Mesenchymal stem cell (in vitro differentiated cells and primary cell): ENCODE measurements around the gene HLA-DPA1. TPM values are rescaled to one million over a fixed set of nuclear protein-coding genes. Genes with fewer than 3 reads are reported as not detected.

Experiments
- DNase-seq: peaks from one replicate; pipeline ENCODE4 v3.0.0-alpha.2; 2013
- H2AFZ ChIP-seq: one replicate; pipeline ENCODE4 v1.6.1; 2013; ENCODE audit warnings: low read depth, mild to moderate bottlenecking, control low read depth, inconsistent platforms, low read length, moderate library complexity
- H2AK5ac ChIP-seq: 2 replicates; pipeline ENCODE4 v1.6.1; 2013; ENCODE audit warnings: low read length, moderate library complexity, mild to moderate bottlenecking, inconsistent platforms; ENCODE audit not compliant: severe bottlenecking
- H2BK120ac ChIP-seq: one replicate; pipeline ENCODE4 v1.6.1; 2013; ENCODE audit warnings: low read depth, mild to moderate bottlenecking, inconsistent platforms, low read length, moderate library complexity
- H2BK12ac ChIP-seq, 2 experiments: one replicate each; pipeline ENCODE4 v1.6.1; 2013; ENCODE audit warnings: inconsistent platforms in 2 of 2, low read length in 2 of 2, mild to moderate bottlenecking in 2 of 2, moderate library complexity in 2 of 2, control low read depth in 1 of 2
- H2BK15ac ChIP-seq: one replicate; pipeline ENCODE4 v1.6.1; 2013; ENCODE audit warnings: mild to moderate bottlenecking, low read depth, inconsistent platforms; ENCODE audit not compliant: poor library complexity, severe bottlenecking
- H2BK5ac ChIP-seq: 2 replicates; pipeline ENCODE4 v1.6.1; 2013; ENCODE audit warnings: low read depth, mild to moderate bottlenecking, low read length, control low read depth, inconsistent platforms; ENCODE audit not compliant: poor library complexity, severe bottlenecking
- H3K14ac ChIP-seq, 2 experiments: one replicate each; pipeline ENCODE4 v1.6.1; 2013; ENCODE audit warnings: inconsistent platforms in 2 of 2, low read length in 2 of 2, control low read depth in 1 of 2, mild to moderate bottlenecking in 1 of 2, moderate library complexity in 1 of 2
- H3K18ac ChIP-seq, 2 experiments: one replicate each; pipeline ENCODE4 v1.6.1; 2013; ENCODE audit warnings: inconsistent platforms in 2 of 2, low read length in 2 of 2, control low read depth in 1 of 2, low read depth in 1 of 2, mild to moderate bottlenecking in 1 of 2
- H3K23ac ChIP-seq, 2 experiments: one replicate each; pipeline ENCODE4 v1.6.1; 2013; ENCODE audit warnings: inconsistent platforms in 2 of 2, low read length in 2 of 2, mild to moderate bottlenecking in 2 of 2, moderate library complexity in 2 of 2, control low read depth in 1 of 2
- H3K27ac ChIP-seq: 2 replicates; pipeline ENCODE4 v1.5.1; 2013; ENCODE audit warnings: mild to moderate bottlenecking, moderate library complexity, low read length, control low read depth, inconsistent platforms; ENCODE audit not compliant: poor library complexity, severe bottlenecking
- H3K27me3 ChIP-seq, 2 experiments: 2 replicates each; pipeline versions ENCODE4 v1.6.1 to v1.7.0; 2013; ENCODE audit warnings: low read length in 2 of 2, mild to moderate bottlenecking in 2 of 2, moderate library complexity in 2 of 2, control low read depth in 1 of 2, inconsistent platforms in 1 of 2; ENCODE audit not compliant: control insufficient read depth in 1 of 2, insufficient read depth in 1 of 2
- H3K36me3 ChIP-seq, 2 experiments: 2 replicates each; pipeline versions ENCODE4 v1.6.1 to v1.7.0; 2013; ENCODE audit warnings: low read length in 2 of 2, control low read depth in 1 of 2, inconsistent platforms in 1 of 2, low read depth in 1 of 2, mild to moderate bottlenecking in 1 of 2; ENCODE audit not compliant: insufficient read depth in 2 of 2, control insufficient read depth in 1 of 2
- H3K4ac ChIP-seq, 2 experiments: one replicate each; pipeline ENCODE4 v1.6.1; 2013; ENCODE audit warnings: inconsistent platforms in 2 of 2, low read length in 2 of 2, mild to moderate bottlenecking in 2 of 2, moderate library complexity in 2 of 2, control low read depth in 1 of 2, low read depth in 1 of 2
- H3K4me1 ChIP-seq: 2 replicates; pipeline ENCODE4 v1.6.1; 2013; ENCODE audit warnings: low read depth, low read length, control low read depth; ENCODE audit not compliant: control insufficient read depth, insufficient read depth
- H3K4me2 ChIP-seq: 2 replicates; pipeline ENCODE4 v1.6.1; 2013; ENCODE audit warnings: low read length, mild to moderate bottlenecking, inconsistent platforms; ENCODE audit not compliant: poor library complexity, severe bottlenecking
- H3K4me3 ChIP-seq, 2 experiments: 2 replicates each; pipeline versions ENCODE4 v1.5.1 to v1.7.0; 2013; ENCODE audit warnings: low read length in 2 of 2, mild to moderate bottlenecking in 2 of 2, control low read depth in 1 of 2, low read depth in 1 of 2; ENCODE audit not compliant: insufficient read depth in 1 of 2
- H3K79me1 ChIP-seq: replicated peaks from 2 replicates; pipeline ENCODE4 v1.6.1; 2013; ENCODE audit warnings: mild to moderate bottlenecking, control low read depth, low read length, inconsistent platforms; ENCODE audit not compliant: poor library complexity, severe bottlenecking
- H3K9ac ChIP-seq: 2 replicates; pipeline ENCODE4 v1.7.0; 2013; ENCODE audit warnings: mild to moderate bottlenecking, low read length, moderate library complexity
- H3K9me3 ChIP-seq: 2 replicates; pipeline ENCODE4 v1.7.0; 2013; ENCODE audit warnings: mild to moderate bottlenecking, low read length; ENCODE audit not compliant: control insufficient read depth
- H4K8ac ChIP-seq: one replicate; pipeline ENCODE4 v1.6.1; 2013; ENCODE audit warnings: inconsistent platforms, mild to moderate bottlenecking, low read length, moderate library complexity
- H4K91ac ChIP-seq: one replicate; pipeline ENCODE4 v1.6.1; 2013; ENCODE audit warnings: mild to moderate bottlenecking, low read length, inconsistent platforms
- WGBS: methylation state at CpG from one replicate; pipeline ENCODE4 v1.1.7; 2013; ENCODE audit warnings: mixed read lengths; 5-methylcytosine and 5-hydroxymethylcytosine counted together
- polyA plus RNA-seq, 2 experiments: library from polyadenylated mRNA; stranded (reverse); fragments of 200-250 nt; gene quantifications; one replicate each; pipeline ENCODE4 v1.2.3, GENCODE V29; 2013

HLA-DPA1 gene
- polyA plus RNA-seq (2013, experiment 1 of 2), result 3.1 TPM
- polyA plus RNA-seq (2013, experiment 2 of 2), result 2.4 TPM

GRCh38 chr6:33073431-33073871 is at the start of gene HLA-DPA1:
TSS of gene HLA-DPA1 (minus strand) at chr6:33073649.
- no peak within 1 kb of the TSS for H3K23ac ChIP-seq
- peak; percentile 28 for DNase-seq
- no peak within 1 kb of the TSS for H2AK5ac ChIP-seq

GRCh38 chr6:33123181-33123580 is 49.7 kb upstream of the HLA-DPA1 start:
- Histone ChIP-seq H3K4me2 (no peak overlapping the region), H3K36me3 (no peaks in the 10 kb centered on the region), H3K18ac (no peak overlapping the region), H3K23ac (no peak overlapping the region), H2AK5ac (no peak overlapping the region), H3K4ac (no peak overlapping the region), H3K4me1 (no peaks in the 10 kb centered on the region), H4K8ac (no peak overlapping the region), H2BK15ac (no peak overlapping the region), H3K14ac (no peak overlapping the region), H3K9me3 (no peaks in the 10 kb centered on the region), H3K4me3 (no peak overlapping the region), H2BK12ac (no peak overlapping the region), H3K27me3 (peaks cover 26 to 35% of the 10 kb centered on the region in 2 experiments), H2BK5ac (no peak overlapping the region), H3K9ac (no peak overlapping the region), H2AFZ (no peak overlapping the region), H2BK120ac (no peak overlapping the region), H3K79me1 (no peaks in the 10 kb centered on the region), H4K91ac (no peak overlapping the region), H3K27ac (no peak overlapping the region)
- 72% methylated on average over 6 of the region's 6 CpGs for WGBS
- DNase-seq, result no peak

More at GRCh38 chr6:33073431-33073871, at the start of gene HLA-DPA1:
- H3K79me1 ChIP-seq, result no peaks in the 10 kb centered on the region
- H2BK5ac ChIP-seq, result no peak within 1 kb of the TSS
- peak within 1 kb of the TSS; percentile 91 for H3K9ac ChIP-seq
- H3K27ac ChIP-seq, result no peak within 1 kb of the TSS
- H3K4ac ChIP-seq, result no peak within 1 kb of the TSS
- H2AFZ ChIP-seq, result no peak within 1 kb of the TSS
- no peaks in the 10 kb centered on the region for H3K4me1 ChIP-seq
- no peaks in the 10 kb centered on the region for H3K9me3 ChIP-seq
- no peak within 1 kb of the TSS for H4K8ac ChIP-seq
- H2BK15ac ChIP-seq, result no peak within 1 kb of the TSS
- H2BK120ac ChIP-seq, result no peak within 1 kb of the TSS
- no peak within 1 kb of the TSS for H2BK12ac ChIP-seq
- no peak within 1 kb of the TSS for H3K18ac ChIP-seq
- no peak within 1 kb of the TSS for H3K4me2 ChIP-seq
- H3K4me3 ChIP-seq, result peak within 1 kb of the TSS in 1 of 2 experiments; percentile 79
- WGBS, result 68% methylated on average over 8 of the region's 8 CpGs
- no peak within 1 kb of the TSS for H3K14ac ChIP-seq
- H3K27me3 ChIP-seq, result peaks cover 0 to 8% of the 10 kb centered on the region in 2 experiments
- H4K91ac ChIP-seq, result no peak within 1 kb of the TSS
- peaks cover 0 to 24% of the 10 kb centered on the region in 2 experiments for H3K36me3 ChIP-seq

GRCh38 chr6:33120001-33120400 is 46.6 kb upstream of the HLA-DPA1 start:
- WGBS, result 54% methylated on average over 1 of the region's 3 CpGs
- Histone ChIP-seq H3K4me1 (peaks cover 4% of the 10 kb centered on the region), H3K14ac (no peak overlapping the region), H4K91ac (no peak overlapping the region), H3K23ac (no peak overlapping the region), H2BK5ac (no peak overlapping the region), H3K4me3 (no peak overlapping the region), H3K4ac (no peak overlapping the region), H2BK15ac (no peak overlapping the region), H3K79me1 (no peaks in the 10 kb centered on the region), H3K18ac (no peak overlapping the region), H3K27ac (no peak overlapping the region), H2AK5ac (no peak overlapping the region), H3K4me2 (no peak overlapping the region), H2BK12ac (no peak overlapping the region), H4K8ac (no peak overlapping the region), H3K9ac (no peak overlapping the region), H2AFZ (no peak overlapping the region), H2BK120ac (no peak overlapping the region), H3K36me3 (no peaks in the 10 kb centered on the region), H3K27me3 (peaks cover 52 to 58% of the 10 kb centered on the region in 2 experiments), H3K9me3 (no peaks in the 10 kb centered on the region)
- DNase-seq, result no peak

- Histone ChIP-seq H2AK5ac (no peak overlapping the region), H3K4me3 (no peak overlapping the region), H3K27me3 (peaks cover 60 to 72% of the 10 kb centered on the region in 2 experiments), H3K36me3 (no peaks in the 10 kb centered on the region), H3K4ac (no peak overlapping the region), H2BK5ac (no peak overlapping the region), H2AFZ (no peak overlapping the region), H3K18ac (no peak overlapping the region), H4K8ac (no peak overlapping the region), H3K9ac (no peak overlapping the region), H3K27ac (no peak overlapping the region), H3K14ac (no peak overlapping the region), H4K91ac (no peak overlapping the region), H2BK12ac (no peak overlapping the region), H3K9me3 (no peaks in the 10 kb centered on the region), H3K23ac (no peak overlapping the region), H3K79me1 (no peaks in the 10 kb centered on the region), H2BK120ac (no peak overlapping the region), H2BK15ac (no peak overlapping the region), H3K4me1 (peaks cover 4% of the 10 kb centered on the region), H3K4me2 (no peak overlapping the region)
- no CpG with 5 or more reads among the region's 3 CpGs for WGBS
- DNase-seq, result peak; percentile 60
These were observed 45.2 kb upstream of the HLA-DPA1 start for GRCh38 chr6:33118525-33119123.
